Spleen (tissue), 7 donors: ENCODE measurements around the gene PDE1A.

Experiments
- POLR2A ChIP-seq, 3 donors: fragments of 450-650 bp; IDR thresholded peaks; one replicate each; pipeline ENCODE4 v1.5.1; 2017; ENCODE audit warnings: antibody characterized with exemption in 3 of 3, mild to moderate bottlenecking in 1 of 3
- TF ChIP-seq, protein P1 (sequence below), 11 experiments: fragments of 200-600 bp in 7 of 11; fragments of 450-650 bp in 4 of 11; sonication (generic) in 4 of 11; IDR thresholded peaks in 8 of 11; conservative IDR thresholded peaks in 3 of 11; 1 replicate in 7 of 11; 2 replicates in 4 of 11; pipeline versions ENCODE4 v1.4.0 to v1.8.0; 2016 to 2021; ENCODE audit warnings: antibody characterized with exemption in 11 of 11, inconsistent platforms in 4 of 11, mild to moderate bottlenecking in 1 of 11
- donor health status: DM: no; HTN: no; CAD: no; lungs with moderate emphysema.
- donor health status: DM: no; HTN: no; CAD: no.
- donor health status: DM: no; HTN: no; CAD: no.

DNA sequence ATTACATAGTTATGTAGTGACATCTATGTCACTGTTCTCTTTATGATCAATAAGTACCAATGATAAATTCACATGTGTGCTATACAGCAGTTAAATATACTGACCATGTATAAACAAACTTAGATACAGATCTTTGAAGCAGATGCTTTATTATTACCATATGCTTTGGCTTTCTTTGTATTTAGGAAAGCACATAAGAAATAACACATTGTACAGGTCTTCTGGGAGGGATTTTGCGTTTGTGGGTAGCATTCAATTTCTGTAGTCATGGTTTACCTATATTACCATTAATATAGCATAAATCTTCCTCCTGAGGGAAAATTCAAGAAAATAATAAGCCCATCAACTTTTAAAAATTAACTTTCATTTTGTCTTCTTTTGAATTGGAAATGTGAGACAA lies 1.6 kb upstream of the PDE1A start:
- TF ChIP-seq, protein P1, sequence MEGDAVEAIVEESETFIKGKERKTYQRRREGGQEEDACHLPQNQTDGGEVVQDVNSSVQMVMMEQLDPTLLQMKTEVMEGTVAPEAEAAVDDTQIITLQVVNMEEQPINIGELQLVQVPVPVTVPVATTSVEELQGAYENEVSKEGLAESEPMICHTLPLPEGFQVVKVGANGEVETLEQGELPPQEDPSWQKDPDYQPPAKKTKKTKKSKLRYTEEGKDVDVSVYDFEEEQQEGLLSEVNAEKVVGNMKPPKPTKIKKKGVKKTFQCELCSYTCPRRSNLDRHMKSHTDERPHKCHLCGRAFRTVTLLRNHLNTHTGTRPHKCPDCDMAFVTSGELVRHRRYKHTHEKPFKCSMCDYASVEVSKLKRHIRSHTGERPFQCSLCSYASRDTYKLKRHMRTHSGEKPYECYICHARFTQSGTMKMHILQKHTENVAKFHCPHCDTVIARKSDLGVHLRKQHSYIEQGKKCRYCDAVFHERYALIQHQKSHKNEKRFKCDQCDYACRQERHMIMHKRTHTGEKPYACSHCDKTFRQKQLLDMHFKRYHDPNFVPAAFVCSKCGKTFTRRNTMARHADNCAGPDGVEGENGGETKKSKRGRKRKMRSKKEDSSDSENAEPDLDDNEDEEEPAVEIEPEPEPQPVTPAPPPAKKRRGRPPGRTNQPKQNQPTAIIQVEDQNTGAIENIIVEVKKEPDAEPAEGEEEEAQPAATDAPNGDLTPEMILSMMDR (IDR thresholded peaks at IDR 0.05 in 8 of 11, conservative IDR thresholded peaks at IDR 0.05 in 3 of 11): no peak
- no peak for TF ChIP-seq POLR2A (IDR thresholded peaks at IDR 0.05)
